Lower leg skin (tissue), 4 donors: ENCODE data around the gene GTPBP4. TPM values are rescaled to one million over a fixed set of nuclear protein-coding genes. Genes with fewer than 3 reads are reported as not detected.

ENCODE experiments used
- DNase-seq, 2 donors: peaks; one replicate each; pipeline ENCODE4 v3.0.0-alpha.2; 2019; ENCODE audit warnings: low spot score in 2 of 2
- H3K4me3 ChIP-seq: fragments of 200-600 bp; sonication (generic); 2 replicates; pipeline ENCODE4 v1.5.1; 2017; ENCODE audit warnings: mild to moderate bottlenecking, low read depth; ENCODE audit not compliant: poor library complexity, severe bottlenecking
- CTCF ChIP-seq, 3 donors: fragments of 450-650 bp; IDR thresholded peaks; one replicate each; pipeline ENCODE4 v1.5.1; 2016; ENCODE audit warnings: antibody characterized with exemption in 3 of 3, mild to moderate bottlenecking in 3 of 3, moderate library complexity in 2 of 3
- POLR2A ChIP-seq, 2 donors: fragments of 450-650 bp; IDR thresholded peaks; one replicate each; pipeline ENCODE4 v1.6.1; 2016 to 2017; ENCODE audit warnings: antibody characterized with exemption in 2 of 2, mild to moderate bottlenecking in 1 of 2, moderate library complexity in 1 of 2
- WGBS, 2 donors: methylation state at CpG; one replicate each; pipeline ENCODE4 v1.1.5; 2018; 5-methylcytosine and 5-hydroxymethylcytosine counted together
- intact Hi-C: fragments of 100-400 bp; cut with DNase I; formaldehyde crosslinking; loops from one replicate; pipeline ENCODE4 v1.15.0; 2023; ENCODE audit warnings: low total_unique reads
- total RNA-seq, 4 donors: library from RNA; depleted of rRNA; stranded (reverse); fragments of >200 nt; gene quantifications; one replicate each; pipeline ENCODE4 v1.1.0, GENCODE V29; 2016

Gene GTPBP4
- total RNA-seq, 4 donors from 2014 or later = 8.8 to 23.2 (median 15.8) TPM

GRCh38 chr10:955127-955819, 33.0 kb upstream of the GTPBP4 start:
- TF ChIP-seq CTCF (IDR thresholded peaks at IDR 0.05) (no peak), POLR2A (IDR thresholded peaks at IDR 0.05) (no peak)
- 44 to 51% methylated on average over 13 of the region's 13 CpGs for WGBS, 2 donors
- intact Hi-C loops = no loop called here
- no peak for DNase-seq
- no peak overlapping the region for H3K4me3 ChIP-seq

GRCh38 chr10:955820-956217, 32.4 kb upstream of the GTPBP4 start:
- TF ChIP-seq POLR2A (IDR thresholded peaks at IDR 0.05) = no peak
- no peak for TF ChIP-seq CTCF (IDR thresholded peaks at IDR 0.05)
- no peak for DNase-seq
- no peak overlapping the region for H3K4me3 ChIP-seq
- intact Hi-C loops = no loop called here
- 69 to 80% methylated on average over 9 of the region's 9 CpGs for WGBS, 2 donors

GRCh38 chr10:958106-958505, 30.1 kb upstream of the GTPBP4 start:
- intact Hi-C loops = no loop called here
- H3K4me3 ChIP-seq = no peak overlapping the region
- TF ChIP-seq POLR2A (IDR thresholded peaks at IDR 0.05) (no peak), CTCF (IDR thresholded peaks at IDR 0.05) (no peak)
- no peak for DNase-seq
- WGBS, 2 donors = 81 to 82% methylated on average over 9 of the region's 9 CpGs

GRCh38 chr10:958856-959255, 29.4 kb upstream of the GTPBP4 start:
- intact Hi-C loops = no loop called here
- no peak overlapping the region for H3K4me3 ChIP-seq
- no peak for TF ChIP-seq CTCF (IDR thresholded peaks at IDR 0.05)
- TF ChIP-seq POLR2A (IDR thresholded peaks at IDR 0.05) = no peak
- no peak for DNase-seq
- 77 to 83% methylated on average over 6 of the region's 6 CpGs for WGBS, 2 donors

- 85 to 87% methylated on average over 3 of the region's 3 CpGs for WGBS, 2 donors
- TF ChIP-seq POLR2A (IDR thresholded peaks at IDR 0.05) = no peak
- TF ChIP-seq CTCF (IDR thresholded peaks at IDR 0.05) = no peak
- no peak overlapping the region for H3K4me3 ChIP-seq
- intact Hi-C loops = no loop called here
- DNase-seq = no peak
These were observed 25.9 kb upstream of the GTPBP4 start for GRCh38 chr10:962342-962741.

- no peak overlapping the region for H3K4me3 ChIP-seq
- DNase-seq = no peak
- WGBS, 2 donors = 83 to 89% methylated on average over 5 of the region's 5 CpGs
- intact Hi-C loops = no loop called here
- no peak for TF ChIP-seq CTCF (IDR thresholded peaks at IDR 0.05)
- TF ChIP-seq POLR2A (IDR thresholded peaks at IDR 0.05) = no peak
These were observed 25.0 kb upstream of the GTPBP4 start for GRCh38 chr10:963186-963585.
